Hepatocyte (in vitro differentiated cells): ENCODE measurements around the gene PLS3.

ENCODE experiments used
- EZH2 ChIP-seq: fragments of 200-600 bp; sonication (generic); IDR thresholded peaks from 2 replicates; pipeline ENCODE4 v1.6.1; 2016; ENCODE audit warnings: antibody characterized with exemption, mild to moderate bottlenecking, borderline replicate concordance
- TF ChIP-seq, protein P1 (sequence below): fragments of 200-600 bp; sonication (generic); IDR thresholded peaks from 2 replicates; pipeline ENCODE4 v1.5.1; 2016; ENCODE audit warnings: antibody characterized with exemption, mild to moderate bottlenecking; ENCODE audit not compliant: poor library complexity

- TF ChIP-seq, protein P1, sequence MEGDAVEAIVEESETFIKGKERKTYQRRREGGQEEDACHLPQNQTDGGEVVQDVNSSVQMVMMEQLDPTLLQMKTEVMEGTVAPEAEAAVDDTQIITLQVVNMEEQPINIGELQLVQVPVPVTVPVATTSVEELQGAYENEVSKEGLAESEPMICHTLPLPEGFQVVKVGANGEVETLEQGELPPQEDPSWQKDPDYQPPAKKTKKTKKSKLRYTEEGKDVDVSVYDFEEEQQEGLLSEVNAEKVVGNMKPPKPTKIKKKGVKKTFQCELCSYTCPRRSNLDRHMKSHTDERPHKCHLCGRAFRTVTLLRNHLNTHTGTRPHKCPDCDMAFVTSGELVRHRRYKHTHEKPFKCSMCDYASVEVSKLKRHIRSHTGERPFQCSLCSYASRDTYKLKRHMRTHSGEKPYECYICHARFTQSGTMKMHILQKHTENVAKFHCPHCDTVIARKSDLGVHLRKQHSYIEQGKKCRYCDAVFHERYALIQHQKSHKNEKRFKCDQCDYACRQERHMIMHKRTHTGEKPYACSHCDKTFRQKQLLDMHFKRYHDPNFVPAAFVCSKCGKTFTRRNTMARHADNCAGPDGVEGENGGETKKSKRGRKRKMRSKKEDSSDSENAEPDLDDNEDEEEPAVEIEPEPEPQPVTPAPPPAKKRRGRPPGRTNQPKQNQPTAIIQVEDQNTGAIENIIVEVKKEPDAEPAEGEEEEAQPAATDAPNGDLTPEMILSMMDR = no peak
- no peak for TF ChIP-seq EZH2
Observed at GRCh38 chrX:115694028-115694427, 133.1 kb downstream of the PLS3 start.
